Gastrocnemius medialis (tissue), 4 donors: ENCODE data around the gene OR2M5.

Source experiments
- CTCF ChIP-seq, 5 experiments: fragments of 450-650 bp in 3 of 5; fragments of 200-600 bp in 2 of 5; sonication (generic) in 2 of 5; IDR thresholded peaks in 4 of 5; conservative IDR thresholded peaks in 1 of 5; 1 replicate in 4 of 5; 2 replicates in 1 of 5; pipeline ENCODE4 v1.5.1; 2016 to 2019; ENCODE audit warnings: antibody characterized with exemption in 5 of 5, mild to moderate bottlenecking in 3 of 5, moderate library complexity in 3 of 5
- POLR2A ChIP-seq, 2 donors: fragments of 450-650 bp; IDR thresholded peaks; one replicate each; pipeline ENCODE4 v1.6.1; 2017; ENCODE audit warnings: antibody characterized with exemption in 2 of 2, mild to moderate bottlenecking in 2 of 2, moderate library complexity in 2 of 2

DNA sequence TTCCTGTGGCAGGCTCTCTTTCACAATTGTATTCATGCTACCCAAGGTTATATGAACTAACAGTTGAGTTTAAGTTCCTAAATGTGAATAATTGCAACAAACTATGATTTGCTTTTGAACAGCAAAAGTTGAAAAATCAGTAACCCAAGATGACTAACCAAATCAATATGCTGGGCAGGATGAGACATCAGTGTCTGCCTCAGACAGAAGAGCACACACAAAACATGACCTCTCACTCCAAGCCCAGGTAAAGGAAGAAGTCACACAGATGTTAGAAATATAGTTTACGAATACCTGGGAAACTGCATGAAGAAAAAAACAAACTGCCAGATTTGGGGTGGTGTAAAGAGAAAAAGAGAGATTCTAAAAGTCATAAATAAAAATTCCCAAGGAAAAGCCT, 46.4 kb upstream of the OR2M5 start:
- TF ChIP-seq POLR2A (IDR thresholded peaks at IDR 0.05) (no peak), CTCF (IDR thresholded peaks at IDR 0.05 in 4 of 5, conservative IDR thresholded peaks at IDR 0.05 in 1 of 5) (no peak)
